Measurements from ENCODE around the gene FAM8A1. TPM values are rescaled to one million over a fixed set of nuclear protein-coding genes. Genes with fewer than 3 reads are reported as not detected.

Gene FAM8A1
- total RNA-seq, 1 experiment from 2014 or later, result 13.4 TPM

DNA sequence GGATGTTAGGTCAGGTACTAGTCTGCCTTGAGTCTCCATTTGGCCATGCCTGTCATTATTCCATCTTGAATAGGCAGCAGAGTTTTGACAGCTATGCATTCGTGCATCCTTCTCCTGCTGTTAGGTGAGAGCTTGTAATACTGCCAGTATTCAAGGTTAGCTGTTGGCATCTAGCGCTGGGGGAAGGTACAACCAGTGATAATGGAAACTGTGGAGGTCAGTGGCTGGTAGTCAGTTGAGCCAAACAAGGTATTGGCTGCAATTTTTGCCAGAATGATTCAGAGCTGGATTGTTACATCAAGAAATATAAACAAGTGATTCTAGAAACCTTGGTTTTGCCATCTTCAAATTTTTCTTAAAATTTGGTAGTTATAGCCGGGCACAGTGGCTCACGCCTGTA, 6.5 kb downstream of the FAM8A1 start:
- BruUV-seq (replicated peaks), result no TSS peak
- no peaks in the 10 kb centered on the region for H3K27me3 ChIP-seq (ENCODE audit: insufficient read depth, low read length)
- no peaks in the 10 kb centered on the region for H3K9me2 ChIP-seq (ENCODE audit: insufficient read depth)
- ATAC-seq, result no peak
- no peak overlapping the region for H3K27ac ChIP-seq (ENCODE audit: low read depth, low read length)
- ChIA-PET RAD21 (ENCODE audit: low non-redundant PET in 1 of 2, low total read pairs in 2 of 2, uncharacterized antibody in 2 of 2, unreplicated experiment in 2 of 2) (no interaction called here), POLR2A (no interaction called here), CTCF (no interaction called here)
- H3K9me3 ChIP-seq (ENCODE audit: control insufficient read depth in 1 of 2, insufficient read depth in 1 of 2, low read depth in 1 of 2, low read length in 2 of 2), result no peaks in the 10 kb centered on the region
- intact Hi-C loops (cut with micrococcal nuclease), result no loop called here
- no peak for TF ChIP-seq ZFX (IDR thresholded peaks at IDR 0.05)
- TF ChIP-seq, protein P1, sequence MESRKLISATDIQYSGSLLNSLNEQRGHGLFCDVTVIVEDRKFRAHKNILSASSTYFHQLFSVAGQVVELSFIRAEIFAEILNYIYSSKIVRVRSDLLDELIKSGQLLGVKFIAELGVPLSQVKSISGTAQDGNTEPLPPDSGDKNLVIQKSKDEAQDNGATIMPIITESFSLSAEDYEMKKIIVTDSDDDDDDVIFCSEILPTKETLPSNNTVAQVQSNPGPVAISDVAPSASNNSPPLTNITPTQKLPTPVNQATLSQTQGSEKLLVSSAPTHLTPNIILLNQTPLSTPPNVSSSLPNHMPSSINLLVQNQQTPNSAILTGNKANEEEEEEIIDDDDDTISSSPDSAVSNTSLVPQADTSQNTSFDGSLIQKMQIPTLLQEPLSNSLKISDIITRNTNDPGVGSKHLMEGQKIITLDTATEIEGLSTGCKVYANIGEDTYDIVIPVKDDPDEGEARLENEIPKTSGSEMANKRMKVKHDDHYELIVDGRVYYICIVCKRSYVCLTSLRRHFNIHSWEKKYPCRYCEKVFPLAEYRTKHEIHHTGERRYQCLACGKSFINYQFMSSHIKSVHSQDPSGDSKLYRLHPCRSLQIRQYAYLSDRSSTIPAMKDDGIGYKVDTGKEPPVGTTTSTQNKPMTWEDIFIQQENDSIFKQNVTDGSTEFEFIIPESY (IDR thresholded peaks at IDR 0.05; ENCODE audit: extremely low read depth, insufficient replicate concordance, low read length), result no peak
- TF ChIP-seq EZH2 (IDR thresholded peaks at IDR 0.05), result no peak
- no peak overlapping the region for H3K9ac ChIP-seq (ENCODE audit: low read length)
- DNase-seq (ENCODE audit: low read depth, low spot score), result no peak
- no peak overlapping the region for H3K4me2 ChIP-seq (ENCODE audit: low read length)
- H3K36me3 ChIP-seq (ENCODE audit: control insufficient read depth in 1 of 2, insufficient read depth in 2 of 2, low read length in 2 of 2), result peaks cover 0 to 6% of the 10 kb centered on the region in 2 experiments; a peak in 2 of 4 replicates
- no peak overlapping the region for H2AFZ ChIP-seq (ENCODE audit: low read depth, low read length, poor library complexity, severe bottlenecking)
- peaks cover 3 to 14% of the 10 kb centered on the region in 2 experiments; a peak in 2 of 4 replicates for H3K4me1 ChIP-seq (ENCODE audit: control insufficient read depth in 1 of 2, insufficient read depth in 2 of 2, low read length in 2 of 2)
- H3K4me3 ChIP-seq (replicated peaks in 1 of 2; ENCODE audit: low read depth in 1 of 2, low read length in 2 of 2), result no peak overlapping the region
- H3K79me2 ChIP-seq (ENCODE audit: insufficient read depth, low read length), result 0 out of 2 replicates have a peak, but pooled peaks cover 1% of the 10 kb centered on the region
- H4K20me1 ChIP-seq (ENCODE audit: insufficient read depth), result no peaks in the 10 kb centered on the region

DNA sequence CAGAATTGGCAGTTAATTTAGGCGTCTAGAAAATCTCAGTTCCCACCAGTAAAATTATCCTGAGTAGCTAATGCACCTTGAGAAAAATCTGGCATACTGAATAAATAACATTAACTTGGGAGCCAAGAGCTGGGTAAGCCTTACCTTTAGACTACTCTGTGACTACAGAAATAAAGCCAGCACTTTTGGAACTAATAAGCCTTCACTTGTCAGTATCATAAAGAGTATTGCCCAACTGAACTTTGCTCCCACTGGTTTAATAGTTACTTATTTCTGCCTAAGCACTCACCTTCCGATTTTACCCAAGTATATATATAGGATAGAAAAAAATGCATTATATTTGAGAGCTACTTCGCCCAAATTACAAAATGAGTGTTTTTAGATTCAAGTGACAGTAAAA, 10.7 kb downstream of the FAM8A1 start:
- TSS peak; percentile 13 for BruUV-seq (replicated peaks)
- no peak overlapping the region for H3K4me3 ChIP-seq (replicated peaks in 1 of 2; ENCODE audit: low read depth in 1 of 2, low read length in 2 of 2)
- ChIA-PET CTCF (no interaction called here), RAD21 (ENCODE audit: low non-redundant PET in 1 of 2, low total read pairs in 2 of 2, uncharacterized antibody in 2 of 2, unreplicated experiment in 2 of 2) (no interaction called here), POLR2A (no interaction called here)
- no peak overlapping the region for H3K27ac ChIP-seq (ENCODE audit: low read depth, low read length)
- H3K79me2 ChIP-seq (ENCODE audit: insufficient read depth, low read length), result no peaks in the 10 kb centered on the region
- H3K9ac ChIP-seq (ENCODE audit: low read length), result no peak overlapping the region
- H3K4me1 ChIP-seq (ENCODE audit: control insufficient read depth in 1 of 2, insufficient read depth in 2 of 2, low read length in 2 of 2), result no peaks in the 10 kb centered on the region
- H3K9me3 ChIP-seq (ENCODE audit: control insufficient read depth in 1 of 2, insufficient read depth in 1 of 2, low read depth in 1 of 2, low read length in 2 of 2), result no peaks in the 10 kb centered on the region
- intact Hi-C loops (cut with micrococcal nuclease), result no loop called here
- peaks cover 5 to 11% of the 10 kb centered on the region in 2 experiments; a peak in 3 of 4 replicates for H3K36me3 ChIP-seq (ENCODE audit: control insufficient read depth in 1 of 2, insufficient read depth in 2 of 2, low read length in 2 of 2)
- no peaks in the 10 kb centered on the region for H3K9me2 ChIP-seq (ENCODE audit: insufficient read depth)
- H3K27me3 ChIP-seq (ENCODE audit: insufficient read depth, low read length), result no peaks in the 10 kb centered on the region
- no peak overlapping the region for H2AFZ ChIP-seq (ENCODE audit: low read depth, low read length, poor library complexity, severe bottlenecking)
- DNase-seq (ENCODE audit: low read depth, low spot score), result no peak
- no peaks in the 10 kb centered on the region for H4K20me1 ChIP-seq (ENCODE audit: insufficient read depth)
- no peak for ATAC-seq
- H3K4me2 ChIP-seq (ENCODE audit: low read length), result no peak overlapping the region
- TF ChIP-seq EZH2 (IDR thresholded peaks at IDR 0.05) (no peak), ZNF274 (IDR thresholded peaks at IDR 0.05; ENCODE audit: low read depth, low read length) (no peak), SP1 (IDR thresholded peaks at IDR 0.05; ENCODE audit: low read depth) (no peak), POLR2A (IDR thresholded peaks at IDR 0.05; ENCODE audit: borderline replicate concordance, extremely low read depth, insufficient read depth, insufficient read length) (no peak), FOSL1 (IDR thresholded peaks at IDR 0.05; ENCODE audit: low read depth) (no peak), EGR1 (IDR thresholded peaks at IDR 0.05; ENCODE audit: low read depth) (no peak), RAD21 (IDR thresholded peaks at IDR 0.05; ENCODE audit: low read depth) (no peak), JUND (IDR thresholded peaks at IDR 0.05) (no peak), CBX3 (IDR thresholded peaks at IDR 0.05; ENCODE audit: low read depth) (no peak), CEBPB (IDR thresholded peaks at IDR 0.05; ENCODE audit: low read depth) (no peak), EZH2phosphoT487 (IDR thresholded peaks at IDR 0.05; ENCODE audit: borderline replicate concordance) (no peak)
- TF ChIP-seq, protein P2, sequence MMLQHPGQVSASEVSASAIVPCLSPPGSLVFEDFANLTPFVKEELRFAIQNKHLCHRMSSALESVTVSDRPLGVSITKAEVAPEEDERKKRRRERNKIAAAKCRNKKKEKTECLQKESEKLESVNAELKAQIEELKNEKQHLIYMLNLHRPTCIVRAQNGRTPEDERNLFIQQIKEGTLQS (IDR thresholded peaks at IDR 0.05), result no peak
- TF ChIP-seq, protein P3, sequence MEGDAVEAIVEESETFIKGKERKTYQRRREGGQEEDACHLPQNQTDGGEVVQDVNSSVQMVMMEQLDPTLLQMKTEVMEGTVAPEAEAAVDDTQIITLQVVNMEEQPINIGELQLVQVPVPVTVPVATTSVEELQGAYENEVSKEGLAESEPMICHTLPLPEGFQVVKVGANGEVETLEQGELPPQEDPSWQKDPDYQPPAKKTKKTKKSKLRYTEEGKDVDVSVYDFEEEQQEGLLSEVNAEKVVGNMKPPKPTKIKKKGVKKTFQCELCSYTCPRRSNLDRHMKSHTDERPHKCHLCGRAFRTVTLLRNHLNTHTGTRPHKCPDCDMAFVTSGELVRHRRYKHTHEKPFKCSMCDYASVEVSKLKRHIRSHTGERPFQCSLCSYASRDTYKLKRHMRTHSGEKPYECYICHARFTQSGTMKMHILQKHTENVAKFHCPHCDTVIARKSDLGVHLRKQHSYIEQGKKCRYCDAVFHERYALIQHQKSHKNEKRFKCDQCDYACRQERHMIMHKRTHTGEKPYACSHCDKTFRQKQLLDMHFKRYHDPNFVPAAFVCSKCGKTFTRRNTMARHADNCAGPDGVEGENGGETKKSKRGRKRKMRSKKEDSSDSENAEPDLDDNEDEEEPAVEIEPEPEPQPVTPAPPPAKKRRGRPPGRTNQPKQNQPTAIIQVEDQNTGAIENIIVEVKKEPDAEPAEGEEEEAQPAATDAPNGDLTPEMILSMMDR (IDR thresholded peaks at IDR 0.05 in 2 of 3, conservative IDR thresholded peaks at IDR 0.05 in 1 of 3; ENCODE audit: borderline replicate concordance in 1 of 3, insufficient read depth in 1 of 3, low read depth in 2 of 3, low read length in 2 of 3), result no peak
- TF ChIP-seq, protein P4, sequence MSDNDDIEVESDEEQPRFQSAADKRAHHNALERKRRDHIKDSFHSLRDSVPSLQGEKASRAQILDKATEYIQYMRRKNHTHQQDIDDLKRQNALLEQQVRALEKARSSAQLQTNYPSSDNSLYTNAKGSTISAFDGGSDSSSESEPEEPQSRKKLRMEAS (IDR thresholded peaks at IDR 0.05), result no peak
- TF ChIP-seq, protein P1 (IDR thresholded peaks at IDR 0.05; ENCODE audit: extremely low read depth, insufficient replicate concordance, low read length), result no peak

All from HCT116 (cell line).